GM13977 (cell line): Measurements from ENCODE around the gene CHRNB1.

Source experiments
- DNase-seq: peaks from one replicate; pipeline ENCODE4 v3.0.0; 2012; ENCODE audit warnings: low spot score
- CTCF ChIP-seq: IDR thresholded peaks from 2 replicates; pipeline ENCODE4 v1.5.1; 2012; ENCODE audit warnings: mild to moderate bottlenecking, control low read depth; ENCODE audit not compliant: insufficient read depth; ENCODE audit errors: extremely low read depth, missing control alignments
- in situ Hi-C: fragments of 300-500 bp; cut with MboI; formaldehyde crosslinking; loops from one replicate; pipeline ENCODE4 v1.12.0; 2022; ENCODE audit warnings: low sequenced_read_pairs, low pct_unique_long_range_greater_than_20kb, mixed read lengths, inconsistent platforms; ENCODE audit not compliant: unreplicated experiment

Gene CHRNB1

GRCh38 chr17:7428557-7428956 is 16.3 kb upstream of the CHRNB1 start, which contains the start of gene SPEM3:
SPEM3 (plus strand) TSS chr17:7428857; CDS start chr17:7428903, 46 bp downstream.
- in situ Hi-C loops = no loop called here
- no peak for DNase-seq
- no peak for TF ChIP-seq CTCF

DNA sequence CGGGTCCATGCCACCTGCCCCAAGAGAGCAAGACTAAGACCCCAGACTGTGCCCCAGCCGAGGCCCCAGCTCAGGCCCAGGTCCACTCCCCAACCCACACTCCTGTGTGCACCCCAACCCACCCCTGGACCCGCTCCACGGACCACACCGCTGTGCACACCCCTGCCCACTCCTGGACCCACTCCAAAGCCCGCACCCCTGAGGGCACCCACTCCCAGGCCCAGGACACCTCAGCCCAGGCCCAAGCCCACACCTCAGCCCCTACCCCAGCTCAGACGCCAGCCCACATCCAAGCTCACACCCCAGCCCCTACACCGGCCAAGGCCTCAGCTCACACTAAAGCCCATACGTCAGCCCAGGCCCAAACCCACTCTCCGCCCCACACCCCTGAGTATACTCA is 15.1 kb upstream of the CHRNB1 start:
- no peak for TF ChIP-seq CTCF
- in situ Hi-C loops = no loop called here

GRCh38 chr17:7431231-7431630 is 13.6 kb upstream of the CHRNB1 start:
- TF ChIP-seq CTCF = no peak
- in situ Hi-C loops = no loop called here
- DNase-seq = no peak

More for the DNA sequence above, 15.1 kb upstream of the CHRNB1 start:
- DNase-seq = no peak

- no peak for TF ChIP-seq CTCF
- no peak for DNase-seq
- in situ Hi-C loops = no loop called here
Measured at GRCh38 chr17:7432296-7432695, 12.6 kb upstream of the CHRNB1 start.

DNA sequence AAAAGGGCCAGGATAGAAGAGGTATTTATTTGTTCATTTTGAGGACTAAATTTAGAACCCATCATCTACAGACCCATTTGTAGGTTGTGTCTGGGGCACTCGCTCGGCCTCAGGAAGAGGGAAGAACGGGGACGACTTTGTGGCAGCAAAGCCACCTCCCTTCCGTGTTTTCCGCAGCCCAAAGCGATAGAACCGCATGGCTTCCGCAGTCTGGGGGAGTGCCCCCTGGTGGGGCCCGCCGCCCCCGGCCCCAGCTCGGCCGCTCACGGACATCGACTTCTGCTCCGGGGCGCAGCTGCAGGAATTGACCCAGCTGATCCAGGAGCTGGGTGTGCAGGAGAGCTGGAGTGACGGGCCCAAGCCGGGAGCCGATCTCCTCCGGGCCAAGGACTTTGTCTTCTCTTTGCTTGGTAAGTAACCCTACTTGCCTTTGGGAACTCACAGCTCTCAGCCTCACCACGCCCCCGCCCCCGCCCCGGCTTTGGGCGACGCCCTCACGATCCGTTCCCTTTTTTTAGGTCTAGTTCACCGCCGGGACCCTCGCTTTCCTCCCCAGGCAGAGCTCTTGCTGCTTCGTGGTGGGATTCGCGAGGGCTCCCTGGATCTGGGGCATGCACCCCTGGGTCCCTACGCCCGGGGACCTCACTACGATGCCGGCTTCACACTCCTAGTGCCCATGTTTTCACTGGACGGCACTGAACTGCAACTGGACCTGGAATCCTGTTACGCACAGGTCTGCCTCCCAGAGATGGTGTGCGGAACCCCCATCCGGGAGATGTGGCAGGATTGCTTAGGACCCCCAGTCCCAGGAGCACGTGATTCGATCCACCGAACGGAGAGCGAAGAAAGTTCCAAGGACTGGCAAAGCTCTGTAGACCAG is 8.9 kb upstream of the CHRNB1 start:
- no peak for DNase-seq
- TF ChIP-seq CTCF = peak; percentile 44
- in situ Hi-C loops = no loop called here

GRCh38 chr17:7436556-7437368 is 8.1 kb upstream of the CHRNB1 start:
- in situ Hi-C loops = no loop called here
- DNase-seq = peak; percentile 78
- TF ChIP-seq CTCF = peak; percentile 88
